DOHH2 (cell line): ENCODE data around the gene ADCY1.

Experiments
- H3F3A ChIP-seq: fragments of 200-600 bp; sonication (generic), shearing (Covaris generic); 2 replicates; pipeline ENCODE4 v1.6.0; 2016; ENCODE audit warnings: antibody characterized with exemption, mild to moderate bottlenecking; ENCODE audit not compliant: control insufficient read depth, insufficient read depth
- H3K27ac ChIP-seq: fragments of 200-600 bp; sonication (generic); 2 replicates; pipeline ENCODE4 v1.5.1; 2014; ENCODE audit warnings: low read depth, mild to moderate bottlenecking, low read length, moderate library complexity
- H3K27me3 ChIP-seq: fragments of 200-600 bp; sonication (generic); 2 replicates; pipeline ENCODE4 v1.6.1; 2014; ENCODE audit warnings: mild to moderate bottlenecking, low read length, mixed read lengths; ENCODE audit not compliant: control insufficient read depth
- H3K36me3 ChIP-seq: fragments of 200-600 bp; sonication (generic); 2 replicates; pipeline ENCODE4 v1.6.1; 2014; ENCODE audit warnings: mild to moderate bottlenecking, low read length, moderate library complexity, mixed read lengths; ENCODE audit not compliant: control insufficient read depth
- H3K4me1 ChIP-seq: fragments of 200-600 bp; sonication (generic); 2 replicates; pipeline ENCODE4 v1.6.1; 2014; ENCODE audit warnings: mild to moderate bottlenecking, low read length, mixed read lengths; ENCODE audit not compliant: control insufficient read depth
- H3K4me2 ChIP-seq: fragments of 200-600 bp; sonication (generic); 2 replicates; pipeline ENCODE4 v1.6.0; 2014; ENCODE audit warnings: mild to moderate bottlenecking, low read length, moderate library complexity
- H3K4me3 ChIP-seq: fragments of 200-600 bp; sonication (generic); 2 replicates; pipeline ENCODE4 v1.5.1; 2014; ENCODE audit warnings: mild to moderate bottlenecking, low read length, mixed read lengths
- H3K79me2 ChIP-seq: fragments of 200-600 bp; sonication (generic); 2 replicates; pipeline ENCODE4 v1.6.1; 2014; ENCODE audit warnings: mild to moderate bottlenecking, low read length, mixed read lengths; ENCODE audit not compliant: control insufficient read depth
- H3K9me2 ChIP-seq: fragments of 200-600 bp; sonication (generic); replicated peaks from 2 replicates; pipeline ENCODE4 v1.6.1; 2014; ENCODE audit warnings: mild to moderate bottlenecking, low read length, mixed read lengths; ENCODE audit not compliant: control insufficient read depth
- H3K9me3 ChIP-seq: fragments of 200-600 bp; sonication (generic); 2 replicates; pipeline ENCODE4 v1.6.1; 2014; ENCODE audit warnings: antibody characterized with exemption, low read length, mixed read lengths; ENCODE audit not compliant: control insufficient read depth, insufficient read depth
- H4K20me1 ChIP-seq: fragments of 200-600 bp; sonication (generic); 2 replicates; pipeline ENCODE4 v1.6.0; 2014; ENCODE audit warnings: low read depth, mild to moderate bottlenecking, antibody characterized with exemption, low read length, moderate library complexity; ENCODE audit not compliant: control insufficient read depth, insufficient read depth
- CTCF ChIP-seq: fragments of 200-600 bp; sonication (generic); IDR thresholded peaks from one replicate; pipeline ENCODE4 v1.5.1; 2014; ENCODE audit warnings: antibody characterized with exemption, mild to moderate bottlenecking, low read depth, low read length; ENCODE audit not compliant: poor library complexity, severe bottlenecking
- EZH2phosphoT487 ChIP-seq: fragments of 200-600 bp; sonication (generic); IDR thresholded peaks from 2 replicates; pipeline ENCODE4 v1.6.1; 2017; ENCODE audit warnings: borderline replicate concordance, mild to moderate bottlenecking, antibody characterized with exemption, low read length, moderate library complexity, mixed read lengths

The ADCY1 gene

GRCh38 chr7:45643630-45644029, 69.5 kb downstream of the ADCY1 start:
- peaks cover 3% of the 10 kb centered on the region; the same call in 1 of the 2 replicates for H3K27me3 ChIP-seq
- H3K4me3 ChIP-seq = no peak overlapping the region
- H3K9me3 ChIP-seq = no peaks in the 10 kb centered on the region
- no peaks in the 10 kb centered on the region for H3K36me3 ChIP-seq
- H3K4me1 ChIP-seq = no peaks in the 10 kb centered on the region
- 0 out of 2 replicates have a peak, but pooled peaks cover 4% of the 10 kb centered on the region for H4K20me1 ChIP-seq
- TF ChIP-seq EZH2phosphoT487 = no peak
- no peak for TF ChIP-seq CTCF
- no peaks in the 10 kb centered on the region for H3K9me2 ChIP-seq
- no peak overlapping the region for H3K27ac ChIP-seq
- no peaks in the 10 kb centered on the region for H3K79me2 ChIP-seq
- H3F3A ChIP-seq = no peaks in the 10 kb centered on the region
- no peak overlapping the region for H3K4me2 ChIP-seq

- no peak overlapping the region for H3K27ac ChIP-seq
- TF ChIP-seq CTCF = no peak
- no peak for TF ChIP-seq EZH2phosphoT487
- no peak overlapping the region for H3K4me3 ChIP-seq
- no peaks in the 10 kb centered on the region for H3K9me2 ChIP-seq
- no peaks in the 10 kb centered on the region for H3K4me1 ChIP-seq
- no peaks in the 10 kb centered on the region for H3K36me3 ChIP-seq
- H3F3A ChIP-seq = no peaks in the 10 kb centered on the region
- H4K20me1 ChIP-seq = 0 out of 2 replicates have a peak, but pooled peaks cover 4% of the 10 kb centered on the region
- no peak overlapping the region for H3K4me2 ChIP-seq
- peaks cover 3% of the 10 kb centered on the region; the same call in 1 of the 2 replicates for H3K27me3 ChIP-seq
- no peaks in the 10 kb centered on the region for H3K79me2 ChIP-seq
- no peaks in the 10 kb centered on the region for H3K9me3 ChIP-seq
Observed at GRCh38 chr7:45644237-45644636, 70.1 kb downstream of the ADCY1 start.

- no peak overlapping the region for H3K27ac ChIP-seq
- no peaks in the 10 kb centered on the region for H3K9me2 ChIP-seq
- H3K27me3 ChIP-seq = peaks cover 3% of the 10 kb centered on the region; the same call in 1 of the 2 replicates
- H3K36me3 ChIP-seq = no peaks in the 10 kb centered on the region
- H3F3A ChIP-seq = no peaks in the 10 kb centered on the region
- no peak overlapping the region for H3K4me3 ChIP-seq
- TF ChIP-seq CTCF (no peak), EZH2phosphoT487 (no peak)
- H3K4me2 ChIP-seq = no peak overlapping the region
- H3K9me3 ChIP-seq = no peaks in the 10 kb centered on the region
- 0 out of 2 replicates have a peak, but pooled peaks cover 4% of the 10 kb centered on the region for H4K20me1 ChIP-seq
- H3K79me2 ChIP-seq = no peaks in the 10 kb centered on the region
- no peaks in the 10 kb centered on the region for H3K4me1 ChIP-seq
Observed at GRCh38 chr7:45645141-45645969, 71.2 kb downstream of the ADCY1 start.
